T47D (cell line): ENCODE data around the gene RAB40B.
"Not testable (repeated sequence)": the region's sequence is repeated elsewhere in the genome, so short reads cannot be mapped to it uniquely, and the experiment has no call there.

Experiments
- DNase-seq, 2 experiments: peaks; one replicate each; pipeline versions ENCODE4 v3.0.0 to v3.0.0-alpha.2; 2011 to 2012; ENCODE audit warnings: low read depth in 1 of 2, low spot score in 1 of 2
- JUND ChIP-seq: IDR thresholded peaks from 2 replicates; pipeline ENCODE4 v1.6.1; 2012; ENCODE audit warnings: low read depth
- in situ Hi-C: cut with HindIII; loops from 2 replicates; pipeline ENCODE4 v1.10.0; 2016; ENCODE audit warnings: low sequenced_read_pairs, low pct_unique_long_range_greater_than_20kb

RAB40B gene, protein sequence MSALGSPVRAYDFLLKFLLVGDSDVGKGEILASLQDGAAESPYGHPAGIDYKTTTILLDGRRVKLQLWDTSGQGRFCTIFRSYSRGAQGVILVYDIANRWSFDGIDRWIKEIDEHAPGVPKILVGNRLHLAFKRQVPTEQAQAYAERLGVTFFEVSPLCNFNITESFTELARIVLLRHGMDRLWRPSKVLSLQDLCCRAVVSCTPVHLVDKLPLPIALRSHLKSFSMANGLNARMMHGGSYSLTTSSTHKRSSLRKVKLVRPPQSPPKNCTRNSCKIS

GRCh38 chr17:82698065-82698973, at the start of gene RAB40B:
RAB40B (minus strand) TSS chr17:82698698; CDS start chr17:82698596, 102 bp downstream.
- TF ChIP-seq JUND, result no peak
- in situ Hi-C loops, result no loop called here
- peak; percentile 99 to 100 for DNase-seq

DNA sequence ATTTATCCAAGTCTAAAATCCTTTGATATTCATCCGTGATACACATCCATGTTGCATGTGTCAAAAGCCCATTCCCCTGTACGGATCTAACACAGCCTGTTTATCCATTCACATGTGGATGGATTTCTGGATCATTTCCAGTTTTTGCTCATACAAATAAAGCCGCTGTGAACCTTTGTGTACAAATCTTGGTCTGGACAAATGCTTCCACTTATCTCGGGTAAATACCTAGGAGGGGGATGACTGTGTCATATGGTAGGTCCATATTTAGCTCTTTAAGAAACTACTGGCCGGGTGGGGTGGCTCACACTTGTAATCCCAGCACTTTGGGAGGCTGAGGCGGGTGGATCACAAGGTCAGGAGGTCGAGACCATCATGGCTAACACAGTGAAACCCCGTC, 47.0 kb upstream of the RAB40B start:
- in situ Hi-C loops, result no loop called here
- no peak for DNase-seq
- TF ChIP-seq JUND, result no peak

DNA sequence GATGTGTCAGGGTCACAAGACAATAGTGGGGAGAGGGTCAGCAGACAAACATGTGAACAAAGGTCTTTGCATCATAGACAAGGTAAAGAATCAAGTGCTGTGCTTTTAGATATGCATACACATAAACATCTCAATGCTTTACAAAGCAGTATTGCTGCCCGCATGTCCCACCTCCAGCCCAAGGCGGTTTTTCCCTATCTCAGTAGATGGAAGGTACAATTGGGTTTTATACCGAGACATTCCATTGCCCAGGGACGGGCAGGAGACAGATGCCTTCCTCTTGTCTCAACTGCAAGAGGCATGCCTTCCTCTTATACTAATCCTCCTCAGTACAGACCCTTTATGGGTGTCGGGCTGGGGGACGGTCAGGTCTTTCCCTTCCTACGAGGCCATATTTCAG, 46.2 kb upstream of the RAB40B start:
- DNase-seq, in situ Hi-C loops: not testable (repeated sequence)

DNA sequence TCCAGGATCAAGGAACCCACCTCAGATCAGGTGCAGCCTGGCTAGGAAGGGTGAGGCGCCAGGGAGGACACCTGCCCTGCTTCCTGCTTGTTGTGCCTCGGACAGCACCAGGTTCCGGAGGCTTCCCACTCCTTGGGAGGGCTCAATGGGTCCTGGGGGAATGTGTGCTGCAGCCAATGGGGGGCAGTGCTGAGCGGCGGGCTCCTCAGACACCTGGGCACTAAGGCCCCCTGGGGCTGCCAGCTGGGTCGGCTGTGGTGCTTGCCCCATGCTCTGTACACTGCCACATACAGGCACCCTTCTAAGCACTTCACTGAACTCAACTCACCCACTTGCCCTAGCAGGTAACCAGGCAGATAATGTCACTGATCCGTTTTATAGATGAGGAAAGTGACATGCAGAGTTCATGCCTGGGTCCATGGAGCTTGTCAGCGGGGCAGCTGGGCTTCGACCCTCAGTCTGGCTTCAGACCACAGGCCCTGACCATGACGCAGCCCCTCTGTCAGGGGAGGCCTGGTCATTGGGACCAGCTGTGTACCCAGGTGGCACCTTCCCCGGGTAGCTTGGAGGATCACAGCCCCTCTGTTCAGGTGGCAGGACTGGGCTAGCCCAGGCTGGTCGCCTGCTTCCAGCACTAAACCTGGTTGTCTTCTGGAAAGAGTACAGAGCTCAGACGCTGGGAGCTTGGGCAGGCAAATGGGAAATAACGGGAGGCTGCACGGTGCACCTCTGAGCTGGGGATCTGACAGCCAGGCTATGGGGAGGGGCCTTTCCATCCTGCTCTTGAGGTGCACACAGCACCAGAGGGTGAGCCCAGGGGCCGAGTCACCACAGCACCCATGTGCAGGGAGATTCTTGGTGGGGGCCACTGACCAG, 45.1 kb upstream of the RAB40B start:
- no peak for DNase-seq
- TF ChIP-seq JUND, result no peak
- in situ Hi-C loops, result no loop called here

DNA sequence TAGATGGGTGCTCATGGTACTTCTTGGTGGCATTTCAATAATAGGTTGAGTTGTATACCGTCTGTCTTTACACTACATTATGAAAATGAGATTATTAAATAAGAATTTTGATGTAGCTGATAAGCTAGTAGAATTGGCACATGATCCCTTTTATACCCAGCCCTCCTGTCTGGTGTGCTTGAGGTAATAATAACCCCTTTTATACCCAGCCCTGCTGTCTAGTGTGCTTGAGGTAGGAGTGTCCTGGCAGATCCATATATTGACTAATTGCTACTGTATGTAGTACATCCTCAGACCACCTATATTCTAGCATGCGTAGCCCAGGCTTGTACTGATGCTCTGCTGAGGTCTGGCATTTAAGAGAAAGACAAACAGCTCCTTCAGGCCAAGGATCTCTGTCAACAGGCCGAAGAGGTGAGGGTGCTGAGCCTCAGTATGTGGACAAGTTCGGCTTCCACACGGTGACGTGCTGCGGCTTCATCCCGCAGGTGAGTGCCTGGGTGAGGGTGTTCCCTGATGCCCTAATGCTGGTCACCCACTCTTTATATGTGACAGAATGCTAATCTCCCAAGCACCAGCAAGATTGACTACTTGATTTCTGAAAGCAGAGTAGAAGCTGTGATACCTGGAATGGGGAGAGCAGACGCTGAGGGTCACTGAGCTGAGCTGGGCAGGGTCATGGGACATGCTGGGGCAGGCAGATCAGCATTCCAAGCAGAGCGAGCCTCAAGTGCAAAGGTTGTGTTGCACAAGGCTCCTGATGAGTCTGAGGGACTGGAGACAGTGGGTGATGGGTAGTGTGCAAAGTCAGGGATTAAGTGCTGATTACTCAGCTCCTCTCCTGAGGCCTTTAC, 42.6 kb upstream of the RAB40B start:
- in situ Hi-C loops, result no loop called here
- TF ChIP-seq JUND, result no peak
- no peak for DNase-seq

DNA sequence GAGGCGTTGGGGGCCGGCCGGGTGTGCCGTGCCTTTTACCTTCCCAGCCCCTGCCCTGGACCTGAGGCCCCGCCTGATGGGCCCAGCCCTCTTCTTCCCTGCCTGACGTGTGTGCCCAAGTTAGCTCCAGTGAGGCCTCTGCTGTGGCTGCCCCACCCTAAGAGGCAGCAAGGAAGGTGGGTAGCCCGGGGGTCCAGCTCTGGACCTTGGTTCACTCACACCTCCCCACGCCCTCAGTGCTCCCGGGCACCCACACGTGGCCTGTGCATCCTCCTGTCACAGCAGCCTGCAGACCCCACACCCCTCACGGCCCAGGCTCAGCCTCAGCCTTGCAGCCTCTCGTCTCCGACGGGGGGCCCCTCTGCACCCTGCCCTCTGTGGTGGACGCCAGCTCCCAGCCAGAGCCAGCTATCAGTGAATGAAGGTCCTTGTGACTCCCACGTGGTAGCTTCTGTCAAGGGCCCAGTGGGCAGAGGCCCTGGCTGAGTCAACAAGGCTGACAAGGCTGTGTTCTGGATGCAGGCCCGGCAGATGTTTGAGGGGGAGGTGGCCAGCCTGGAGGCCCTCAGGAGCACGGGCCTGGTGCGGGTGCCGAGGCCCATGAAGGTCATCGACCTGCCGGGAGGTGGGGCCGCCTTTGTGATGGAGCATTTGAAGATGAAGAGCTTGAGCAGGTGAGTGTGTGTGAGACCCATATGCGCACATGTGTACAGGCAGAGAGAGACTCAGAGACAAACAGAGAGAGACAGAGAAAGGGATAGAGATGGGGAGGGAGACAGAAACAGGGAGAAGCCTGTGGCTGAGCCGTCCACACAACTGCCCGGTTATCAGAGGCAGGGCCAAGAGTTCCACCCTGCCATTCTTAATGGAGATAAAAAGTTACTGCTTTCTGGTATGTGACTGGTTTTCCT, 39.7 kb upstream of the RAB40B start:
- no peak for DNase-seq
- in situ Hi-C loops, result no loop called here
- TF ChIP-seq JUND, result no peak

GRCh38 chr17:82736511-82737185, 38.1 kb upstream of the RAB40B start:
- in situ Hi-C loops, result no loop called here
- no peak for TF ChIP-seq JUND
- no peak for DNase-seq

DNA sequence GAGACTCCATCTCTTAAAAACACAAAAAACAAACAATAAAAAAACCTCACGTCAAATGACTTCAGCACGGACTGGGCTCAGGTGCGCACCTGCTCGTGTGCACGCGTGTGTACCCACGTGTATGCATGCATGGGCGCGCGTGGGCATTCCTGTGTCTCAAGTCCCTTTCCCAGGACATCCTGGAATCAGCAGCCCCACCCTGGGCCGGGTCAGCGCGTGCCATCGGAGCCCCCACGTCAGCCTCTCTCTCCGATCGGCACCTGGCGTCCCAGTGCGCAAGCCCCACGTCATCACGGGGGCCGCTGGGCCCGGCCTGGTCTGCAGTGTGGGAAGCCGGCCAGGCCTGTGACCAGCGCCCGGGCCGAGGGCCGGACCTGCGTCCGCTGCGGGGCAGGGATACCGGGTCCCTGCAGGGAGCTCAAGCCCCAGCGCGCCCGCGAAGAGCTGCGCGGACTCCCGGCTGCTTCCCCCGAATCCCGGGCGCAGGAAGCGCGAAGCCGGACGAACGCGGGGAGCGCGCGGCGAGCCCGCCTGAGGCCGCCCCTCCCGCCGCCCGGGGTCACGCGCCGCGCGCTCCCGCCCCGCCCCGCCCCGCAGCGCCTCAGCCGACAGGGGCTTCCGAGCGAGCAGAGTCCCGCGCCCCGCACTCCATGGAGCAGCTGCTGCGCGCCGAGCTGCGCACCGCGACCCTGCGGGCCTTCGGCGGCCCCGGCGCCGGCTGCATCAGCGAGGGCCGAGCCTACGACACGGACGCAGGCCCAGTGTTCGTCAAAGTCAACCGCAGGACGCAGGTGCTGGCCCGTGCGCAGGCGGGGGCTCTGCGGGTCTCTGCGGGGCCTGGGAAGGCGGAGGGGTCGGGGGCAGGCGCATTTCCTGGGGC, 36.7 kb upstream of the RAB40B start, which contains the start of gene FN3K:
FN3K (plus strand) TSS at position 629 of the 880 bp plus-strand sequence; CDS start at position 651, 22 bp downstream.
- no peak for TF ChIP-seq JUND
- in situ Hi-C loops, result no loop called here
- DNase-seq, result peak; percentile 64 to 72

- DNase-seq, result no peak
- no peak for TF ChIP-seq JUND
- in situ Hi-C loops, result no loop called here
Observed at GRCh38 chr17:82732118-82732743, 33.7 kb upstream of the RAB40B start.
